D721Med (cell line): Measurements from ENCODE around the gene CTNNA2.

ENCODE experiments used
- DNase-seq: peaks from one replicate; pipeline ENCODE4 v3.0.0; 2011; ENCODE audit warnings: low spot score; ENCODE audit not compliant: insufficient read length
- FAIRE-seq: peaks from 2 replicates; lab custom pipeline; 2011; peaks lifted over from hg19 to GRCh38; lab: Jason Lieb, UNC
- TF ChIP-seq, protein P1 (sequence below): IDR thresholded peaks from 2 replicates; pipeline ENCODE4 v1.5.1; 2012; ENCODE audit warnings: mild to moderate bottlenecking, control low read depth; ENCODE audit not compliant: insufficient read depth; ENCODE audit errors: missing control alignments

CTNNA2 gene

DNA sequence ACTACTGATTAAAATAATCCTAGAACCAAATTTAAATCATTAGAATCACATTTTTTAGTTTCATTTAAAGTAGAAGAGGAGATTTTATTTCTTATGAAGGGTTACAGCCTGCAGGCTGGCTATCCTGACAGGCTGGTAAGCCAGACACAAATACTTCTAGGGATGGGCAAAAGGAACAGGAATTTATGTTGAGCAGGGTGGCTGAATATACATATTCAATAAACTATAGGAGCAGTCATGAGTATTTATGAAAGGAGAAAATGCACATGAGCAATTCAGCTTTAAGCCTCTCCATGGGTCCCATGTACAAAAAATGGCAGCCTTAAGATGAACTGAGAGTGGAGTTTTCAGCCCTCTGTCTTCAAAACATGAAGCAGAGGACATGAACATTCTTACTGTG is 182.4 kb downstream of the CTNNA2 start:
- TF ChIP-seq, protein P1, sequence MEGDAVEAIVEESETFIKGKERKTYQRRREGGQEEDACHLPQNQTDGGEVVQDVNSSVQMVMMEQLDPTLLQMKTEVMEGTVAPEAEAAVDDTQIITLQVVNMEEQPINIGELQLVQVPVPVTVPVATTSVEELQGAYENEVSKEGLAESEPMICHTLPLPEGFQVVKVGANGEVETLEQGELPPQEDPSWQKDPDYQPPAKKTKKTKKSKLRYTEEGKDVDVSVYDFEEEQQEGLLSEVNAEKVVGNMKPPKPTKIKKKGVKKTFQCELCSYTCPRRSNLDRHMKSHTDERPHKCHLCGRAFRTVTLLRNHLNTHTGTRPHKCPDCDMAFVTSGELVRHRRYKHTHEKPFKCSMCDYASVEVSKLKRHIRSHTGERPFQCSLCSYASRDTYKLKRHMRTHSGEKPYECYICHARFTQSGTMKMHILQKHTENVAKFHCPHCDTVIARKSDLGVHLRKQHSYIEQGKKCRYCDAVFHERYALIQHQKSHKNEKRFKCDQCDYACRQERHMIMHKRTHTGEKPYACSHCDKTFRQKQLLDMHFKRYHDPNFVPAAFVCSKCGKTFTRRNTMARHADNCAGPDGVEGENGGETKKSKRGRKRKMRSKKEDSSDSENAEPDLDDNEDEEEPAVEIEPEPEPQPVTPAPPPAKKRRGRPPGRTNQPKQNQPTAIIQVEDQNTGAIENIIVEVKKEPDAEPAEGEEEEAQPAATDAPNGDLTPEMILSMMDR = no peak
- DNase-seq = no peak
- no peak for FAIRE-seq

DNA sequence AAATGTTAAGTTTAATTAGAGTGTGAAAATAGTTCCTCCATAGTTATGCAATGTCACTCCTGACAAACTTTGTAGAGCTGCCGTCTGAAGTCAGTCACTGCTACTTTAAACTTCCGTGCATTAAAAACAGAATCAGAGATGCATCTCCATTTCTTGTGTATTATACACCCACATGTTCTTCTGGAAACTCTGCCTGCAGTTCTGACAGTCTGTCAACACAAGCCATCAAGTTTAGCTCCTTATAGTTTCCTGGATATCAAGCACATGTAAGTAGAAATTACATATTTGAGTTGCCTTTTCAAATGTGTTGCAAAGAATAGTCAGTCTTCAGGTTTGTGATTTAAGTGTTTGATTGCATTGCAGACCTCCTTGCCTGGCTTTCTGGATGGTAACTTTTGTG is 184.3 kb downstream of the CTNNA2 start:
- FAIRE-seq = no peak

DNA sequence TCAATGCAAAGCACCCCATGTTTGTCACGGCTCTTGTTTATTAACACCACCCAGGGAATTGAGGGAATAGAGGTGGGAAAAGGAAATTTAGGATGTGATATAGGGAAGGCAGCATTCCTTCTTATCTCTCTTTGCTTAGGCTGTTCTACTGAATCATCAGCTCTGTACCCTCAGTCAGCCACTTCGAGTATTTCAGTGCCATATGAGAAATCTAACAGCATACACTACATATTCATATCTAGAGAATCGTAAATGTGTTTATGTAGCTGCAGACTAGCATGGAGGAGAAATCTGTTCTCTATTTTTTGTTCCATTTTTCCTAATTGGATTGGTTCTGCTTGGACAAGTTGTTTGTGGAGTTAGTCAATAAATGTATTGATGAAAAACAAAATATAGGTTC is 187.8 kb downstream of the CTNNA2 start:
- TF ChIP-seq, protein P1 = no peak
- DNase-seq = no peak
- FAIRE-seq = no peak

More for the DNA sequence above, 184.3 kb downstream of the CTNNA2 start:
- TF ChIP-seq, protein P1 = no peak
- DNase-seq = no peak

DNA sequence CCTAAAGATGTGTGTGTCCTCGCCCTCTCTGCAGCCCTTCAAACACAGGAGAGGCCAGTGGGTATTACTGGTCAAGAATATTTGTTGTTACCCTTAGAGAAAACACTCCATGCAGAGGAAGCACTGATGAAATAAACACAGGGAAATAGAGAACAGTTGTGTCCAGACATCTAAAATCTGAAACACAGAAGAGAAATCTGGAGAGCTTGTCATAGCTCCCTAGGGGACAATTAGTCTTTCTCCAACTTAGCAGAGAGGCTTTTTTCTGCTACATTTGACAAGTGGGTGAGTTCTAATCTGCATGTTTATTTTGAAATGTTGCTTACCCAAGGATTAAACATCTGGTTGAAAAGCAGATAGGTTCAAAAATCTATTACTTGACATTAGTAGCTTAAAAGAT is 190.1 kb downstream of the CTNNA2 start:
- DNase-seq (no peak), FAIRE-seq (no peak)
- TF ChIP-seq, protein P1 = no peak

DNA sequence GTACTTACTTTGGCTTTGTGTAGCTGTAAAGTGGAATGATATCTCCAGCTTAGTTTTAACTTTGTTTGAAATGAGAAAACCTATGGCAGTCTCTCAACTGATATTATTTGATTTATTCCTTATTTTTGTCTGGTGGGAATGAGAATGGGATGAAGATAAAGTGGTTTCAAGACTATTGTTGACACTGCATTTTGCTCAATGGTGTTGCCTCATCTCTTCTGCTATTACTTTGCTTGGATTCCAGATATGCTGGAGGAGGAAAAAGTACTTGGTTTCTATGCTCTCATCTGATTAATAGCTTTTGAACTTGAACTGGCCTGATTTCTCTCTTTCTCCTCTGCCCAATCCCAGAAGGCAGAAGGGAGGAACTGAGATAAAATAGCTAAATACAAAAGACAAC is 198.2 kb downstream of the CTNNA2 start:
- DNase-seq = no peak
- FAIRE-seq = no peak
- TF ChIP-seq, protein P1 = no peak

DNA sequence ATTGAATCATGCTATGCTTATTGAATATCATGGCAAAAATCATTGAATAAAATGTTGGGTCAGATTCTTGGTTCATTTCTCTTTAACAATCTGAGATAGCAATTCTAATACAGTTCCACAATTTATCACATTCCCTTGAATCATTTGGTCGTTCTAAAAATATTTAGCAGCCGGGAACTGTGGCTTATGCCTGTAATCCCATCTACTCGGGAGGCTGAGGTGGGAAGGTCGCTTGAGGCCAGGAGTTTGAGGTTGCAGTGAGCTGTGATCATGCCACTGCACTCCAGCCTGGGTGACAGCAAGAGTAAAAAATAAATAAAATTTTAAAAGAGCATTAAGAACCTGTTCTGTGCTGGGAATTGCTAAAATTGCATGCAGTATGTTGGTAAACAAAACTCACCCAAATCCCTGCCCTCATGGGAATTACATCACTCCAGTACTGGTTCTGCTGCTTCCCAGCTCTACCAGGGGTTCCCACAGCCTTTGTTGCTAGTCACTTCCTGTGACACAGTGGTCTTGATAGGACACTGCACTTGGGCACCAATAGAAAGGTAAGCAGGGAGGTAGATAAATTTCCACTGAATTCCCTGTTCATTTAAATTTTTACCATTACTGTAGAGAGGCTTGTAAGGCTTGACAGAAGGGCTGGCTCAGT is 200.4 kb downstream of the CTNNA2 start:
- FAIRE-seq = no peak
- no peak for DNase-seq
- TF ChIP-seq, protein P1 = no peak

DNA sequence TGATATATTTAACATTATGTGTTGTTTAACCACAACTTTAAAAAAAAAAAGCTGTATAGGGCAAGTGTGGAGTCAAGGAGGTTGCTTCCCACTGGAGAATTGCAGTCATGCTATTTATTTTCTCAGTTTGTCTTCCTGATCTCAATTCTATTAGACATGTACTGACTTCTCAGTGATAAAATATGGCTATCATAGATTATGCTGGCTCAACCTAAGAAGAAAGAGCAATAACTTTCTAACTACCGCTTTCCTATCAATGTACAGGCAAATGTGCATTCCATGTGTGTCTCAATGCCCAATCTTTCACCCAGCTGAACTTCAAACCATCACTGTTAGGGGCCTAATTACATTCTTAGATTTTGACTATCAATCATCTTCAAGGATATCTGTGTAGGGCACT is 201.4 kb downstream of the CTNNA2 start:
- TF ChIP-seq, protein P1 = no peak
- DNase-seq = no peak
- no peak for FAIRE-seq
